OCI-M2 (cell line): Measurements from ENCODE around the gene SLC26A5.
"Not testable (repeated sequence)": the region's sequence is repeated elsewhere in the genome, so short reads cannot be mapped to it uniquely, and the experiment has no call there.

Source experiments
- DNase-seq: peaks from one replicate; lab custom pipeline; 2025; ENCODE audit not compliant: unreplicated experiment; lab: John Stamatoyannopoulos, UW

SLC26A5 gene

GRCh38 chr7:103446049-103446520 lies at the start of gene SLC26A5:
TSS of gene SLC26A5 (minus strand) at chr7:103446207. CDS start at chr7:103421514, 24,693 bp downstream.
- DNase-seq: no peak

- no peak for DNase-seq
Observed at GRCh38 chr7:103487419-103487818, 41.4 kb upstream of the SLC26A5 start.

GRCh38 chr7:103486873-103487272 lies 40.9 kb upstream of the SLC26A5 start:
- DNase-seq: not testable (repeated sequence)

DNA sequence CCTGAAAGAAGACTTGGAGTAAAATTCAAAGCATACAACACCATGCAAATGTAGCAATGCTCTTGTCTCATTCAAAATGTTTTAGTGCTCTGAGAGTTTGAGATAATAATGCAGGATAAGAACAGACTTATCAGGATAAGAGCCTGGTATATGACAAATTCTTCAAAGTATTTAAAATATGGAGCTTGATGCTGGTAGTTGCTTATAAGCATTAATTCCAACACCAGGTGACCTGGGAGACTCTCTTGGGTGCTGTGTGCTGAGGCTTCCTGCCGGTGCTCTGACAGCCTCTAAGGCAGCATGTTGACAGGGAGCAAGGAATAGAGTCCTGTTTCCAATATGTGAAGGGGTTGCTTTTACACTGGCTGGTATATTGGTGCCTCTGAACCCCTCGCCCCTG lies 34.8 kb upstream of the SLC26A5 start:
- no peak for DNase-seq

GRCh38 chr7:103474956-103475355 lies 28.9 kb upstream of the SLC26A5 start:
- DNase-seq: peak; percentile 24

GRCh38 chr7:103469095-103469948 lies 23.3 kb upstream of the SLC26A5 start:
- DNase-seq: no peak

DNA sequence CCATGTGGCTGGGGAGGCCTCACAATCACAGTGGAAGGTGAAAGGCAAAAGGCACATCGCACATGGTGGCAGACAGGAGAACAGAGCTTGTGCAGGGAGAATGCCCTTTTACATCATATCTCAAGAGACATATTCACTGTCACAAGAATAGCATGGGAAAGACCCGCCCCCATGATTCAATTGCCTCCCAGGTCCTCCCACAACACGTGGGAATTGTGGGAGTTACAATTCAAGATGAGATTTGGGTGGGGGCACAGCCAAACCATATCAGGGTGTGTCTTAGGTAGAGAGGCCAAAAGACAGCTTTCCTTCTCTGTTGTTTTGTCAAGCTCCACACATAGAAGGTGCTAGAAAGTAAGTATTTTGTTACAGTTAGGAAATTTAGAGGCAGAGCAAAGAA lies 20.8 kb upstream of the SLC26A5 start:
- no peak for DNase-seq

DNA sequence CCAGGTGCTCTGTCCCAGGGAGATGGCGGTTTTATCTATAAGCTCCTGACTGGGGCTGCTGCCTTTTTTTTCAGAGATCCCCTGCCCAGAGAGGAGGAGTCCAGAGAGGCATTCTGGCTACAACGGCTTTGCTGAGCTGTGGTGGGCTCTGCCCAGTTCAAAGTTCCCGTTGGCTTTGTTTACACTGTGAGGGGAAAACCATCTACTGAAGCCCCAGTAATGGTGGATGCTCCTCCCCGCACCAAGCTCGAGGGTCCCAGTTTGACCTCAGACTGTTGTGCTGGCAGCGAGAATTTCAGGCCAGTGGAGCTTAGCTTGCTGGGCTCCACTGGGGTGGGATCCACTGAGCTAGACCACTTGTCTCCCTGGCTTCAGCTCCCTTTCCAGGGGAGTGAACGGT lies 16.4 kb upstream of the SLC26A5 start:
- DNase-seq: no peak

GRCh38 chr7:103447073-103447960 lies 1.3 kb upstream of the SLC26A5 start:
- DNase-seq: peak; percentile 19

- no peak for DNase-seq
Observed at GRCh38 chr7:103445228-103446048, 569 bp downstream of the SLC26A5 start.

- DNase-seq: no peak
Observed at GRCh38 chr7:103439661-103440060, 6.3 kb downstream of the SLC26A5 start.

- DNase-seq: no peak
Observed at GRCh38 chr7:103437623-103438022, 8.4 kb downstream of the SLC26A5 start.

DNA sequence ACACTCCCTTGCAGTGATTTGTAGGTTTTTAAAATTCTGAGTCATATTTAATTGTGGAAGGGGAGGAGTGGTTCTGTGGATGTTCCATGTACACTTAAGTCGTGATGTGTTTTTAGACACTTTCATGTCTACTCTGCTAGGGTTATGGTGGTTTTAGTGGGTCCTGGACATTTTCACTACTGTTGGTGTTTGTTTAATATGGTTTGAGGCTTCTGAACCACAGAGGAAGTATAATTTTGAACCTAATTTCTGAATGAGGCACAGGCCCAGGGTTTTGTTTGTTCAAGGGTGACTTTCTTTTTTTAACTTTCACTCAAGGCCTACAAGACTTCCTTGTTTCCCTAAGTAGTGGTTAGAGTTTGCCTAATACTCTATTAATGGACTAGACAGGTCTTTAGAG lies 13.3 kb downstream of the SLC26A5 start:
- DNase-seq: no peak

GRCh38 chr7:103425177-103425576 lies 20.8 kb downstream of the SLC26A5 start:
- DNase-seq: no peak

DNA sequence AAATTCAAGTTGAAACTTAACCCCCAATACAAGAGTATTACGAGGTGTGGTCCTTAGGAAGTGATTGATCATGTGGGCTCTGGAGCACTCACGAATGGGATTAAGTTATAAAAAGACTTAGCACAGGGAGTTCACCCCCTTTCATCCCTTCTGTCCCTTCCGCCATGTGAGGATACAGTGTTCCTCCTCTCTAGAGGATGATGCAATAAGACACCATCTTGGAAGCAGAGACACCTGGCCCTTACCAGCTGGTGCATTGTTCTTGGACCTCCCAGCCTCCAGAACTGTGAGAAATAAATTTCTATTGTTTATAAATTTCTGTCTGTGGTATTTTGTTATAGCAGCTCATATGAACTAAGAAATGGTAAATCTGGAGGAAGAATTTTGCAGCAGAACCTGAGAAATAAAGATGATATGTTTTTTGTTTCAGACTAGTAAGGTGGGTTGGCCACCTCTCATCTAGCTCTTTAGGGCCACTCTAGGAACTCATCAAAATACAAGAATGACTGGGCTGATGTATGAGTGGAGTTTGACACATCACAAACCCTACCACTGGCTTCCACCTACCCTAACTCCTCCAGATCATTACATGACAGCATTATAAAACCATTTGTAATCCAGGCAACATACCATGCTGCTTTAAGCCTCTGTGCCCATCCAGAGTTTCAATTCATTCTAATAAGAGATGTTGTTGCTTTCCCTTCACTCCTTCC lies 22.4 kb downstream of the SLC26A5 start:
- DNase-seq: no peak

GRCh38 chr7:103420857-103421384 lies 25.1 kb downstream of the SLC26A5 start:
- DNase-seq: no peak

DNA sequence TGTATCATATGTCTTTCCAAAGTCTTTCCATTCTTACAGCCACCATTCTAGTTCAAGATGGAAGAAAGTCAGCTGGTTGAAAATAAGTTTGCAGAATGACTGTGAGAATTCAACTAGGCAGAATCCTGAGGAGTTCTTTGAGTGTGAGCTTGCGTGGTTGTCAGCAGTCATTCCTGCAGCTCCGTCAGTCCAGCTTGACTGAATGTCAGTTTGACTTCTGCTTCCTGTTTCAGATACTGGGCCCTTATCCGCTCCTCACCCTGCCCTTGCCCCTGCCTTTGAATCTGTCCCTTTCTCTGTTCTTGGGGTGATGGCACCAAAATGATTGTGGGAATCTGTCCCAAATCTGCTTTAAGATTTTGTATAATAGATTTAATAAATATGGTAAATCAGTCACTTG lies 27.8 kb downstream of the SLC26A5 start:
- no peak for DNase-seq

DNA sequence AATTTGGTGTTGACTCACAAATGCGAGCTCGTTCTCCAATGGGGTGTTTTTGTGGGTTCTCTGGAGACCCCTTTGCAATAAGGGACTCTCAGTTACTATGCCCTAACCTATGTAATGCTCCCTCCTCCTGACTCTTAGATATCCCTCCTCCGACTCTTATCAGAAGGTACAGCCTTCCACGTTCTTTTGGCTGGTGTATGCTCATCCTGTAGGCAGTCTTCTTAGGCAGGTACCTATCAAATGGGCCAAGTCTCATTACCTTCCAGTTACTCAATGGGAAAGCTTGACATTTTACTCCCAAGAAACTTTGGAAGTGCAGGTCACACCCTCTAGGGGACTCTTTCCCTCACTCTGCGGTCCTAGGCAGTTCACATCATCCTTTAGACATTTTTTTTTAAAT lies 32.6 kb downstream of the SLC26A5 start:
- no peak for DNase-seq

DNA sequence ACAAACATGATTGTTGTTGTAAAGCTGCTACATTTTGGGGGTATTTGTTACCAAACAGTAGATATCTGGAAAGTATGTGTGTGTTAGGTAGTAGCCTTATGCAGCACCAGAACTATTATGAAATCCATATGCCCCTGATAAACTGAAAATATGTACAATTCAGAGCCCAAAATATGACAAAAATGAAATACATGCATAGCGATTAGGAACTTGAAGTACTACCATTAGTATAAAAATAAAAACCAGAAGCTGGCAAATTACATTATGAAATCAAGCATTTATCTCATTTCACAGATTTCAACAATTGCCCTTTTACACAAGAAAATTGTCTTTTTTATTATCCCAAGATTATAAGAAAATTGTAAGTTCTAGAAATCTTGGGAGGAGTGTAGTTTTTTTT lies 33.9 kb downstream of the SLC26A5 start:
- DNase-seq: no peak
